ENCODE data around the gene APOBEC3F.

APOBEC3F gene

GRCh38 chr22:39087881-39088684 lies 47.4 kb downstream of the APOBEC3F start:
- TF ChIP-seq CTCF (IDR thresholded peaks at IDR 0.05; ENCODE audit: low read length) = no peak
- TF ChIP-seq EZH2 (IDR thresholded peaks at IDR 0.05; ENCODE audit: borderline replicate concordance, low read length) = no peak
- Histone ChIP-seq H3K79me2 (ENCODE audit: insufficient read depth, low read length) (no peaks in the 10 kb centered on the region), H3K4me1 (ENCODE audit: insufficient read depth, low read length, severe bottlenecking) (no peaks in the 10 kb centered on the region), H3K27me3 (ENCODE audit: insufficient read depth, low read length) (peaks cover 4% of the 10 kb centered on the region; the same call in 1 of the 2 replicates), H4K20me1 (ENCODE audit: insufficient read depth, low read length) (no peaks in the 10 kb centered on the region), H3K27ac (ENCODE audit: low read depth, low read length, poor library complexity, severe bottlenecking) (no peak overlapping the region), H3F3A (ENCODE audit: insufficient read depth, low read length) (no peaks in the 10 kb centered on the region), H3K9ac (ENCODE audit: low read length) (no peak overlapping the region), H2AFZ (ENCODE audit: low read length) (no peak overlapping the region), H3K36me3 (ENCODE audit: insufficient read depth, low read length) (no peaks in the 10 kb centered on the region), H3K4me3 (ENCODE audit: low read depth, low read length, poor library complexity, severe bottlenecking) (no peak overlapping the region), H3K4me2 (ENCODE audit: low read length) (no peak overlapping the region), H3K9me3 (ENCODE audit: low read length) (no peaks in the 10 kb centered on the region), H3K9me2 (ENCODE audit: low read depth, low read length) (no peaks in the 10 kb centered on the region)

GRCh38 chr22:39088685-39089032 lies 48.0 kb downstream of the APOBEC3F start:
- H2AFZ ChIP-seq (ENCODE audit: low read length) = no peak overlapping the region
- H3K27me3 ChIP-seq (ENCODE audit: insufficient read depth, low read length) = peaks cover 4% of the 10 kb centered on the region; the same call in 1 of the 2 replicates
- no peaks in the 10 kb centered on the region for H3K79me2 ChIP-seq (ENCODE audit: insufficient read depth, low read length)
- no peaks in the 10 kb centered on the region for H3K9me2 ChIP-seq (ENCODE audit: low read depth, low read length)
- TF ChIP-seq EZH2 (IDR thresholded peaks at IDR 0.05; ENCODE audit: borderline replicate concordance, low read length) (no peak), CTCF (IDR thresholded peaks at IDR 0.05; ENCODE audit: low read length) (no peak)
- H3K4me1 ChIP-seq (ENCODE audit: insufficient read depth, low read length, severe bottlenecking) = no peaks in the 10 kb centered on the region
- H3K36me3 ChIP-seq (ENCODE audit: insufficient read depth, low read length) = no peaks in the 10 kb centered on the region
- H3K4me3 ChIP-seq (ENCODE audit: low read depth, low read length, poor library complexity, severe bottlenecking) = no peak overlapping the region
- no peak overlapping the region for H3K4me2 ChIP-seq (ENCODE audit: low read length)
- no peaks in the 10 kb centered on the region for H4K20me1 ChIP-seq (ENCODE audit: insufficient read depth, low read length)
- no peaks in the 10 kb centered on the region for H3K9me3 ChIP-seq (ENCODE audit: low read length)
- no peaks in the 10 kb centered on the region for H3F3A ChIP-seq (ENCODE audit: insufficient read depth, low read length)
- no peak overlapping the region for H3K9ac ChIP-seq (ENCODE audit: low read length)
- H3K27ac ChIP-seq (ENCODE audit: low read depth, low read length, poor library complexity, severe bottlenecking) = no peak overlapping the region

- H3K9me3 ChIP-seq (ENCODE audit: low read length) = no peaks in the 10 kb centered on the region
- TF ChIP-seq EZH2 (IDR thresholded peaks at IDR 0.05; ENCODE audit: borderline replicate concordance, low read length) = no peak
- no peak for TF ChIP-seq CTCF (IDR thresholded peaks at IDR 0.05; ENCODE audit: low read length)
- H3K36me3 ChIP-seq (ENCODE audit: insufficient read depth, low read length) = no peaks in the 10 kb centered on the region
- H3K4me1 ChIP-seq (ENCODE audit: insufficient read depth, low read length, severe bottlenecking) = no peaks in the 10 kb centered on the region
- no peaks in the 10 kb centered on the region for H3F3A ChIP-seq (ENCODE audit: insufficient read depth, low read length)
- H3K4me2 ChIP-seq (ENCODE audit: low read length) = no peak overlapping the region
- H3K27me3 ChIP-seq (ENCODE audit: insufficient read depth, low read length) = no peaks in the 10 kb centered on the region
- H3K79me2 ChIP-seq (ENCODE audit: insufficient read depth, low read length) = no peaks in the 10 kb centered on the region
- no peak overlapping the region for H2AFZ ChIP-seq (ENCODE audit: low read length)
- no peak overlapping the region for H3K27ac ChIP-seq (ENCODE audit: low read depth, low read length, poor library complexity, severe bottlenecking)
- H3K9ac ChIP-seq (ENCODE audit: low read length) = no peak overlapping the region
- H3K4me3 ChIP-seq (ENCODE audit: low read depth, low read length, poor library complexity, severe bottlenecking) = no peak overlapping the region
- no peaks in the 10 kb centered on the region for H4K20me1 ChIP-seq (ENCODE audit: insufficient read depth, low read length)
- no peaks in the 10 kb centered on the region for H3K9me2 ChIP-seq (ENCODE audit: low read depth, low read length)
Observed at GRCh38 chr22:39089928-39090327, 49.3 kb downstream of the APOBEC3F start.
